ENCODE results near the gene LGALS3BP. TPM values are rescaled to one million over a fixed set of nuclear protein-coding genes. Genes with fewer than 3 reads are reported as not detected.

The LGALS3BP gene
- total and polyA plus RNA-seq, 10 donors, result 33.6 to 188 (median 100) TPM

DNA sequence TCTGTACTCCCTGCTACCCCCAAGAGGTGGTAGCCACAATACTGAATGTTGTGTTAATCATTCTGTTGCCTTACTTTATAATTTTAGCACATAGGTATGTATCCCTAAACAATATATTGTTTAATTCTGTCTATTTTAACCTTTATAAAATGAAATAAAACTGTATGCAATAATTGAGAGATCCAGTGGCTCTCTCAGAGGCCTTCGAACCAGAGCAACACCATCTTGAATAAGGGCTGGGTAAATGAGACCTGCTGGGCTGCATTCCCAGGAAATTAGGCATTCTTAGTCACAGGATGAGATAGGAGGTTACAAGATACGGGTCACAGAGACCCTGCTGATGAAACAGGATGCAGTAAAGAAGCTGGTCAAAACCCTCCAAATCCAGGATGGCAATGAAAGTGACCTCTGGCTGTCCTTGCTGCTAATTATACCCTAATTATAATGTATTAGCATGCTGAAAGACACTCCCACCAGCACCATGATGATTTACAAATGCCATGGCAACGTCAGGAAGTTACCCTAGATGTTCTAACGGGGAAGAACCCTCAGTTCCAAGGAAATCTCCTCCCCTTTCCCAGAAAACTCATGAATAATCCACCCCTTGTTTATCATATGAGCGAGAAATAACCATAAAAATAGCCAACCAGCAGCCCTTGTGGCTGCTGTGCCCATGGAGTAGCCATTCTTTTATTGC is 31.9 kb upstream of the LGALS3BP start:
- Histone ChIP-seq H3K4me1 (peaks cover 29 to 47% (median 35%) of the 10 kb centered on the region in 6 donors), H3K9me3 (peaks cover 0 to 17% (median 9%) of the 10 kb centered on the region in 8 donors), H3K4me3 (no peak overlapping the region), H3K27me3 (replicated peaks in 1 of 7) (no peaks in the 10 kb centered on the region), H3K27ac (peak overlapping the region in 7 of 8 donors; percentile 38 to 96 (median 58)), H3K36me3 (peaks cover 0 to 14% (median 0%) of the 10 kb centered on the region in 6 donors)
- intact Hi-C loops (cut with DNase I; ENCODE audit: low total_unique reads), result no loop called here
- 50 to 65% (median 57%) methylated on average over 5 of the region's 5 CpGs for WGBS, 5 donors
- TF ChIP-seq POLR2AphosphoS5 (IDR thresholded peaks at IDR 0.05) (peak in 1 of 3 donors; percentile 56), CTCF (IDR thresholded peaks at IDR 0.05 in 8 of 11, conservative IDR thresholded peaks at IDR 0.05 in 3 of 11) (no peak)
- peak; percentile 4 for DNase-seq

DNA sequence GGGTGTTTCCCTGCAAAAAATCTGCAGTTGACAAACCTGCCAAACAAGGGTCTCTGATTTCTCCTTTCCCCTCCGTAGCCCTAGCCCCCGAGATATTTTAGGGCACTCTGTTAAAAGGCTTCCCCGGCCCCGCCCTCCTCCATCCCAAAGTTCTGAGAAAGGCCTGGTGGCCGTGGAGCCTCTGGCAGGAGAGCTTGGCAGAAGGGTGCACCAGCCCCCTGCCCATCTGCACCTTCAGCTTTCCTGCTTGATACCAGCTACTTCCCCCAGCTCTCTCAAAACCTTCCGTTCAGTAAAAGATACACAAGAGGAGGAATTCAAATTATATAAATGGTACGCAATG is 30.6 kb upstream of the LGALS3BP start:
- 56 to 69% (median 64%) methylated on average over 7 of the region's 7 CpGs for WGBS, 5 donors
- intact Hi-C loops (cut with DNase I; ENCODE audit: low total_unique reads), result no loop called here
- TF ChIP-seq CTCF (IDR thresholded peaks at IDR 0.05 in 8 of 11, conservative IDR thresholded peaks at IDR 0.05 in 3 of 11) (no peak), POLR2AphosphoS5 (IDR thresholded peaks at IDR 0.05) (no peak), POLR2A (IDR thresholded peaks at IDR 0.05) (no peak)
- peak; percentile 73 for DNase-seq
- Histone ChIP-seq H3K4me3 (peak overlapping the region in 6 of 8 donors; percentile 56 to 92 (median 68)), H3K27ac (peak overlapping the region; percentile 78 to 97 (median 94)), H3K36me3 (peaks cover 0 to 17% (median 0%) of the 10 kb centered on the region in 6 donors), H3K27me3 (replicated peaks in 1 of 7) (no peaks in the 10 kb centered on the region), H3K9me3 (peaks cover 0 to 6% (median under 1%) of the 10 kb centered on the region in 8 donors), H3K4me1 (peaks cover 41 to 60% (median 49%) of the 10 kb centered on the region in 6 donors)

GRCh38 chr17:79009397-79010303 is 29.9 kb upstream of the LGALS3BP start, which contains the start of gene CANT1:
CANT1 (minus strand) TSS chr17:79009764; CDS start chr17:78997622, 12,142 bp downstream.
- DNase-seq, result peak; percentile 96
- Histone ChIP-seq H3K9me3 (no peaks in the 10 kb centered on the region), H3K27ac (peak within 1 kb of the TSS; percentile 78 to 97 (median 94)), H3K4me3 (peak within 1 kb of the TSS; percentile 56 to 92 (median 64)), H3K27me3 (replicated peaks in 1 of 7) (no peaks in the 10 kb centered on the region), H3K36me3 (peaks cover 0 to 17% (median 0%) of the 10 kb centered on the region in 6 donors), H3K4me1 (peaks cover 41 to 63% (median 51%) of the 10 kb centered on the region in 6 donors)
- 1 to 2% (median 1%) methylated on average over 43 to 73 of the region's 73 CpGs for WGBS, 5 donors
- TF ChIP-seq POLR2AphosphoS5 (IDR thresholded peaks at IDR 0.05) (peak; percentile 92 to 95 (median 93)), CTCF (IDR thresholded peaks at IDR 0.05 in 8 of 11, conservative IDR thresholded peaks at IDR 0.05 in 3 of 11) (peak in 1 of 11 experiments; percentile 21), POLR2A (IDR thresholded peaks at IDR 0.05) (peak in 1 of 3 donors; percentile 21)
- intact Hi-C loops (cut with DNase I; ENCODE audit: low total_unique reads), result no loop called here

Data from spleen (tissue), 11 donors.